Endothelial cell of hepatic sinusoid (primary cell): Measurements from ENCODE around the gene RNF7.
"Not testable (repeated sequence)": the region's sequence is repeated elsewhere in the genome, so short reads cannot be mapped to it uniquely, and the experiment has no call there.

ENCODE experiments used
- in situ Hi-C: cut with HindIII; loops from 2 replicates; pipeline ENCODE4 v1.10.0; 2017; ENCODE audit warnings: low sequenced_read_pairs

Gene RNF7

DNA sequence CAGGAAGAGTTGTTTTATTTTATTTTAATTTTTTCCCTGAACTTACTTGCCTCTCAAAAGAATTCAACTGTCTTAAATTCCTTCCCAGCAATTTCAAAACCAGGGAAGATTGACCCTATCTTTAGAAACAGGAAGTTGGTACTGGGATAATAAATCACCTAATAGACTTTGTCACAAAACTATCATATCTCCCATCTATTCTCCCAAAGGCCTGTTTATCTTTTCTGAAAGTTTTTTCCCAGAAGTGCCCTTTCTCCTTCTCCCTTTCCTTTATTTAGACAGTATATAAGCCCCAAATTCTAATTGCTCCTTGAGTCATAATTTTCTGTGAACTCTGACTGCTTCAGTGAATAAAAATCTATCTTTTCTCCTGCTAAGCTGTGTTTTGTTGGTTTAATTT is 2.9 kb upstream of the RNF7 start:
- in situ Hi-C loops = no loop called here

DNA sequence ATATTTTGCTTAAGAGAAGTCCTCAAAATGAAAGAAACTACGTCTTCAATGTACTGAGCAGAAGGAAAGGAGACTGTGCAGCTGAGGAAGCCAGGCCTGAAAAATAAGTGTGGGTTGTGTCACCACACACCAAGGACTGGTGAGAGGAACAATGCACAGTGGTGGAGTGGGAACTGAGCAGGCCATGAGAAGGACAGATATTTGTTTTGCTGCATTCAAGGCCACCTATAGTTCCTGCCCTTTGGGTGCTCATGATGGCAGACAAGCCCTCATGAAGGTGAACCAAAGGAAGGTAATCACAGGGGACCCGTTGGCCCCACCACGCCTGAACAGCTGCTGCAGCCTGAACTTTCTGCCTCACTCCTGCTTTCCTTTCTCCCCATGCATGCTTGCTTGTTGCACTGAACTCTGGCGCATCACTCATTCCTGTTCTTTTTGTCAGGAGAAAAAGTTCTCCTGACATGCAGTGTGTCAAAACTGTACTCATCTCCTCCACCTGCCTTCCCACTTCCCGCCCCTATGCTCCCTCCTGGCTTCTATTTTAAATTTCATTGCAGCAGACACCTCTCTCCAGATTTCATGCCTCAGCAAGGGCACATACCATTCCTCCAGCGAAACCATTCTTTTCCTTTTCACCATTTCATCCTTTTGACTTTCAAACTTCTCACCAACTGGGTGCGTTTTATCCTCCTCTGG is 2.2 kb upstream of the RNF7 start:
- in situ Hi-C loops = no loop called here

DNA sequence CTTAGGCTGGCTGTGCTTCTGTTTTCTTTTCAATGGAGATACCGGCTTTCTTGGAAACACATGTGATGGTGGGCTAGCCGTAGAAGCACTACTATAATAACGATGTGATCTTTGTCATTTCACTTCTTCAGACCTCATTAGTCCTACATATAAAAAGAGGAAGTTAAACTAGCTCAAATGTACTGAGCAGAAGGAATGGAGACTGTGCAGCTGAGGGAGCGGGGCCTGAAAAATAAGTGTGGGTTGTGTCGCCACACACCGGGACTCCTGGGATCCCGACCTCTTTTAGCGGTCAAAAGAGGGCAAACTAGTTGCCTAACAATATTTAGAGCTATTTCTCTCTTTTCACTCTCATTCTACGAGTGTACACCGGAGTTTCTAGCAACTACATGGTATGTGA is 1.0 kb upstream of the RNF7 start:
- in situ Hi-C loops = no loop called here

DNA sequence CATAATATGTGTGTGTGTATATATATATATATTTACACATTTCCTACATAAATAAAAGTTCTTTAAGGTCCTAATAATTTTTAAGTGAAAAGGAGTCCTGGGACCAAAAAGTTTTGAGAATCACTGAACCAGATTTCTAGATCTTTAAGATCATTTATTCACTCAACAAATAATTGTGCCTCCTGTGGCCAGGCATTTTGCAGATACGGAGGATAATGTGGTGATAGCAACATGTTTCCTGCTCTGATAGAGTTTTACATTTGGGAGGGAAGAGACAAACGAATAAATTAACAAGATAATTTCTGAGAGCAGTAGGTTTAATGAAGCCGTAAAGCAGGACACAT is 448 bp upstream of the RNF7 start:
- in situ Hi-C loops = no loop called here

DNA sequence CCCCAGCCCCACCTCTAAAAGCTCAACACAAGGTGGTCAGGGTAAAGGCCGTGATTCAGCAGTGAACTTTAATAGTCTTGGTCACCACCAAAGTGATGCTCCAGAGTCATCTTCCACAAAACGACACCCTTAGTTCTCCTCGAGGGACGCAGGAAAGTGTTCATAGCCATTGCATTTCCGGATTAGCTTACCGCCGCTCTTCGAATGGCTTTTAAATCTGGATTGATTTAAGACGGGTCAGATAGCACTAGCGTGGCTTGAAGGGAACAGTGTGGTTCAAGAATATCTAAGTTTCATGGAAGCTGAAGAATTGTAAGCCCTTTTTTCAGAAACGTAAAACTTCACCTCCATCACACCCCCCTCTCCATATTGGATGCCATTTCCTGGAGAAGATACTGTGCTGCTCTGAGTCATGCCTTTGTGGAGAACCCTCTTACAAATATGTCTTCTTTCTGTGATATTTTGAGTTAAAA is 829 bp downstream of the RNF7 start:
- in situ Hi-C loops = no loop called here

DNA sequence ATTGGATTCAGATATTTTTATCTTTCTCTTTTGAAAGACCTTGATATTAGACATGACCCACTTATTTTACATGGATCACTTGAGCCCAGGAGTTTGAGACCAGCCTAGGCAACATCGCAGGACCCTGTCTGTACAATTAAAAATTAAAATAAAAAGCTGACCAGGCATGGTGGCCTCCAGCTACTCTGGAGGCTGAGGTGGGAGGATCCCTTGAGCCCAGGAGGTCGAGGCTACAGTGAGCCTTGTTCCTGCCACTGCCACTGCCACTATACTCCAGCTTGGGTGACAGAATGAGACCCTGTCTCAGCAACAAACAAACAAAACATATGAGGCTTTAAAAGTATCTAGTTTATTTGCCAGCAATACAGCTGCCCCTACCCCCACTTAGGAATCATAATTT is 1.6 kb downstream of the RNF7 start:
- in situ Hi-C loops = no loop called here

DNA sequence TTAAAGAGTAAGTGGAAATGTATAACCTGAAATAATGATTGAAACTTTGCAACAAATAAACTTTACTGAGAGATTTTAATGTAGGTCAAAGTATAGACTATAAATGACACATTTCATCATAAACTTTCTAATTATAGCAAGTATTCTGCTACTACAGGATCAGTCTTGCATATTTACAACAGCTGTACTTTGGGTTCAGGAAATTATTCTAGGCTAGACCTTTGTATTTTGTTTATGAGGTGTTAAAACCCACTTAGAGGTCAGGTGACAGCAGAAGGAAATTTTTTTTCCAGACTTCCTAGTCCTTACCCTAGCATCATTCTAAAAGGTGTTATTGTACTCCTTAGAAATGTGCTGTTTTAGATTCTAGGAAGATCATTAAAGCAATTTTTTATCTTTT is 2.3 kb downstream of the RNF7 start:
- in situ Hi-C loops = no loop called here

DNA sequence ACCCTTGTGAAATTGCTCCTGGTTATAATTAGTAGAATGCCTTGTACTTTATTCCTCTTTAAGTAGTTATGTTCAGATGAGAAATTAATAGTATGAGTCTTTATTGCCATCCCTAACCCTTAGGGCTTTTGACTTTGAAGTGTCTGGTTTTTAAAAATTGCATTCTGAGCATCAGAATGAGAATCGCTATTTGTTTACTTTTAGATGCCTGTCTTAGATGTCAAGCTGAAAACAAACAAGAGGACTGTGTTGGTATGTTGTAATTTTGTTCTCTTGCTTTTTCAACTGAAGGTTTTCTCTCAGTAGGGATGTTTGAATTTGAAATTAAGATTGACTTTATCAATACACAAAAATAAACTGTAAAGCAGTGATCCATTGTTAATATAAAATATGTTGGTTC is 5.2 kb downstream of the RNF7 start:
- in situ Hi-C loops = no loop called here

DNA sequence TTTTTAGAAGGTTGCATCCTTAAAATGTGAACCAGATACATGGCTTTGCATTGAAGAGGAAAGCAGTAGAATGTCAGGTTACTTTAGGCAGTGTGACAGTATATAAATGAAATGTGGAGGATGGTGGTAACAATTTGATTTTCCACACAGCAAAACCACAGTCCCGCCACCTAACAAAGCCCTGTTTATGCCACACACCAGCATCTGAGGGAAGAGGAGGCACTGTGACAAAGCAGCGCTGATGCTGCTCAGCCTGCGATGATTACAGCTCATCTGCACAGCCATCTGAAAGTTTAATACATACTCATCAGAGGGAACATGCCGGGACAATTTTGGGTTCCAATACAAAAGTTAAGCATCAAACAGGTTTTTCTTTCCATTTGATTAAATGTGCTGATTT is 8.9 kb downstream of the RNF7 start:
- in situ Hi-C loops = no loop called here

DNA sequence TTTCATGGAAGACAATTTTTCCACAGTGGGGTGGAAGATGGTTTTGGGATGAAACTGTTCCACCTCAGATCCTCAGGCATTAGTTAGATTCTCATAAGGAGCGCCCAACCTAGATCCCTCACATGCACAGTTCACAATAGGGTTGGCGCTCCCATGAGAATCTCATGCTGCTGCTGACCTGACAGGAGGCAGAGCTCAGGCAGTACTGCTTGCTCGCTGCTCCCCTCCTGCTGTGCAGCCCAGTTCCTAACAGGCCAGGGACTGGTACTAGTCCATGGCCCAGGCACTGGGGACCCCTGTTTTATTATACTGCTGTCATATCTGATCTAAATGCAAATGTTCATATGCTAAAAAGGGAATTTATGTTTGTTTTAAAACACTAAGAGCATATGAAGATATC is 15.3 kb downstream of the RNF7 start:
- in situ Hi-C loops = no loop called here

DNA sequence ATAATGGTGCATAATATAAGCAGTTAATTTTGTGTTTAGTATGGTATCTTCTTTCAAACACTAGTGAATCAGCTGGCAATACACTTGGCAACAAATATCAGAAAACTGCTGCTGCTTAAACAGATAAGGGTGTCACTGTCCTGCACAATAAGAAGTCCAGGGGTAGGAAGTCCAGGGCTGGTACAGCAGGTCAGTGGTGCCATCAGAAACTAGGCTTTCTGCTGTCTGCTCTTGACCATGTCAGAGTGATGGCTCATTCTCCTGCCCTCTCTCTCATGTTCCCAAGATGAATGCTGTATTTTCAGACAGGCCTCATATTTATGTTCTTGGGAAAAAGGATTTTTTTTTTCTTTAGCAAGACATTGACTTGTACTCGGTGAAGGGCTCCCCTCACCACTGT is 15.9 kb downstream of the RNF7 start:
- in situ Hi-C loops = no loop called here

DNA sequence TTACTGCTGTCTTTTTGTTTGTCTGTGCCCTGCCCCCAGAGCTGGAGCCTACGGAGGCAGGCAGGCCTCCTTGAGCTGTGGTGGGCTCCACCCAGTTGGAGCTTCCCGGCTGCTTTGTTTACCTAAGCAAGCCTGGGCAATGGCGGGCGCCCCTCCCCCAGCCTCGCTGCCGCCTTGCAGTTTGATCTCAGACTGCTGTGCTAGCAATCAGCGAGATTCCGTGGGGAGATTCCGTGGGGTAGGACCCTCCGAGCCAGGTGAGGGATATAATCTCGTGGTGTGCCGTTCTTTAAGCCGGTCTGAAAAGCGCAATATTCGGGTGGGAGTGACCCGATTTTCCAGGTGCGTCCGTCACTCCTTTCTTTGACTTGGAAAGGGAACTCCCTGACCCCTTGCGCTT is 24.5 kb downstream of the RNF7 start:
- in situ Hi-C loops = not testable (repeated sequence)

DNA sequence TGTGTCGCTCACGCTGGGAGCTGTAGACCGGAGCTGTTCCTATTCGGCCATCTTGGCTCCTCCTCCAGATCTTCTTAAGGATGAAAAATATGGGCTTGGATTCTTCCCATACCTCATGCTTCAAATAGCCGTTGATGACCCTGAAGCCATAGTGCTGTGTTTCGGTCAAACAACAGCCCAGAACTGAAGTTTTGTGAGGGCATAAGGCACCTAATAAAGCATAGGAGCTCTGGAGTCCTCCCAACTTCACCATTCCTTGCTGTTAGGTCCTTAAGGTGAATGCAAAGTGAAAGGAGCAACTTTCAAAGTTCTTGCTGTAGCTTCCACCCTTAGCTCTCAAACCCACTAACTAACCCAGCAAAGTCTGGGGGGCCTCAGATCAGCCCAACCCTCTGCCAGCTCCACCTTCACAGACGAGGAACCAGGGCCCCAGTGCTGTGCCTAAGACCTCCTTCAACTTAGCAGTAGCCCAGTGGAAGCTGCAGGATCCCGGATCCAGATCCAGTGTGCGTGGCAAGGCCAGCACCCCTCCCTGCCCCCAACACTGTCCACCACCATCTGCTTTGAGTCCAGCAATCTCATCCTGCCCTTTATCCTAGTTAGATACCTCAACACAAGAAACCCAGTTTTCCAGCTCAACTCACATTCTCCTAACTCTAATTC is 25.1 kb downstream of the RNF7 start, which contains the start of gene GRK7:
TSS of gene GRK7 (plus strand) at position 321 of the 663 bp plus-strand sequence. CDS start 14,877 bp downstream, outside the sequence.
- in situ Hi-C loops = no loop called here

DNA sequence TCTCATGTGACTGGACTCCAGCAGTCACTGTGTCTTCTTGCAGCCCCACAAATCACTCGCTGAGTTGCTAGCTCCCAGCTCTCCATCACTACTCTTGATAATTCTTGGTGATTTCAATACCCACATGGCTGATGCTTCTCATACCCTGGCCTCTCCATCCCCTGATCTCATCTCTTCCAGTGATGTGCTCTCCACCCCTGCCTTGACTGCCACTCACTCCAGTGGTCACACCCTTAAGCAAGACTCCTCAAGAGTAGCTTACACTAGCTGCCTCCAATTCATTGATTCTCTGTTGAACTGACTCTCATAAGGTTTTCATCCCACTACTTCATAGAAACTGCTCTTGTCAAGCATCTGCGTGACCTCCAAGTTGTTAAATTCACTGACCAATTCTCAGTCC is 25.9 kb downstream of the RNF7 start:
- in situ Hi-C loops = no loop called here

DNA sequence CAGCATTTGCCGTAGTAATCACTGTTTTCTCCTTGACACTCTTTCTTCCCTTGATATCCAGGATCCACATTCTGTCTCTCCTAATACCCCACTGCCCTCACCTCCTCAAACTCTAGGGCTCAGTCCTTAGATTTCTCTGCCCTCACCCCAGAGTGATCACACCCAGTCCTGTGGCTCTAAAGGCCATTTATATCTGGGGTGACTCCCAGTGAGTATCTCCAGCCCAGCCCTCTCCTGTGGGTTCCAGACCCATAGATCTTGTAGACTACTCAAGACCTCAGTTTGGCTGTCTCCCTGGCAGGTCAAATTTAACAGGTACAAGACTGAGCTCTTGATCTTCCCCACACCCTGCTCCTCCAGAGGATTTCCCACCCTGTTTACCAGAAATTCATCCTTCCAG is 26.4 kb downstream of the RNF7 start:
- in situ Hi-C loops = no loop called here

DNA sequence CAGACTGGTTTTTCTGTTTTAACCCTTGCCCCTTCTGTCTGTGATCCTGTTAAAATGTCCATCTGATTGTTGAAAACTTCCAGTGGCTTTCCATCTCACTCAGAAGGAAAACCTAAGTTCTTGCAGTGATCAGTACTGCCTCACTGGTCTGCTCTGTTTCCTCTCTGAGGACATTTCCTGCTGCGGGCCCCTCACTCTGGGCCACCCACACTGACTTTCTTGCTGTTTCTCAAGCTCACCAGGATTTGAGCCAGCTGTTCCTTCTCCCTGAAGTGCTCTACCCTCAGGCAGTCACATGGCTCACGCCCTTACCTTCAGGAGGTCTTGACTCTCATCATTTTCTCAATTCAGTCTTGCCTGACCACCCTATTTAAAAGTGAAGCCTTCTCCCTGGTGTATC is 26.9 kb downstream of the RNF7 start:
- in situ Hi-C loops = no loop called here

DNA sequence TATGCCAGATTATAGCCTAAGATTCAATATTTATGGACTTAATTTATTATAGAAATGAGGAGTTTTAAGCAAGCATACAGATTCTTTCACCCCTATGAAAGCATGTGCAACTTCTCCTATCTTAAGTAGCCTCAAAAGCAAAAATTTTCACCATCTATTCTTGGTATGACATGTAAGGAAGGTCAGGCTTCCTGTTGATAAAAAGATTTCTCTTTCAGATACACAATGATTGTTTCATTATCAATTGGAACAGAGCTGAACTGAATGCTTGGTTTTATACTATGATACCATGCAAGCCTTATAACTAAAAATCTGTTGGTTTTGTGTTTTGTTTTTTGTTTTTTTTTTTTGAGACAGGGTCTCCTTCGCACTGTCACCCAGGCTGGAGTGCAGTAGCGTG is 29.0 kb downstream of the RNF7 start:
- in situ Hi-C loops = no loop called here

DNA sequence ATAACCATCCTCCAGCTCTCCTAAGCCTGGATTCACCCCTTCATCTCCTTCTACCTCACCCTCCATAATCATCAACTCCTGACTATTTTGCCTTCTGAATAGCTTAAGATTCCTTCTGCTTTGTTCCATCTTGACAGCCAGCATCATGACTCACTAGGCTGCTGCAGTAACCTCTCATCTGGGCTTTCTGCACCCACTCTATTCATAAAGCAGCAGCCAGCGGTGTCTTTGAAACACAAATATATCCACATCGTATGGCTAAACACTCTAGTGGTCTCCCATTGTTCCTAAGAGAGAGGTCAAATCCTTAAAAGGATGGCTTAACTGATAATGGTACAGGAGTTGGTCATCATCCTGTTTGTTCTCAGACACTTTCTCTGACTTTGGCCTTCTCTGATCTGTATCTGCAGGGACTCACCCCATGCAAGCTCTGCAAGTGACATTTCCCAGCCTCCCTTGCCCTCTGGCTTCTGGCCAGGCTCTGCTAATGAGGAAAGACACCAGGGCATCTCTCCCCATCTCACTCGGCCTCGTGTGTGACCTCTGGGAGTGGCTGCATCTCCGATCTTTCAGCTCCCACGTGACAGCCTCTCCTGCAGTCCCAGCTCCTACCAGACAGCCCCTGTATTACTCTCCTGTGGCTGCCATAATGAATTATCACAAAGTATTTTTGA is 31.3 kb downstream of the RNF7 start:
- in situ Hi-C loops = no loop called here

DNA sequence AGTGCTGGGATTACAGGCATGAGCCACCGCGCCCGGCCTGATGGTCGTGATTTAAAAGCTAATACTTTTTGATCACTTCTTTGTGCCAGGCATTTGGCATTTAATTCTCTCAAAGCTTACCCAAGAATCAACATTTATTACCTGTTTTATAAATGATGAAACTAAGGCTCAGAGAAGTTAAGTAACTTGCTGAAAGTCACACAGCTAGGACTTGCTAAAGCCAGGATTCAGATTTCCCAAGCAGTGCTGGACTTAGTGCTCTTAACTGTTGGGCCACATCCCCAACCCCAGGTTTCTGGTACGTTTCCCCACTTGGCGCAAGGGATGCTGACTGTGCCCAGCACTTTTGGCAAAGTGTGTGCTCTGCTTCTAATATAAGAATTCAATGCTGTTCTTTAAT is 35.6 kb downstream of the RNF7 start:
- in situ Hi-C loops = loop anchor here (5.0 kb wide), 1 partner anchor 179 kb away; no protein-coding TSS in a partner anchor

DNA sequence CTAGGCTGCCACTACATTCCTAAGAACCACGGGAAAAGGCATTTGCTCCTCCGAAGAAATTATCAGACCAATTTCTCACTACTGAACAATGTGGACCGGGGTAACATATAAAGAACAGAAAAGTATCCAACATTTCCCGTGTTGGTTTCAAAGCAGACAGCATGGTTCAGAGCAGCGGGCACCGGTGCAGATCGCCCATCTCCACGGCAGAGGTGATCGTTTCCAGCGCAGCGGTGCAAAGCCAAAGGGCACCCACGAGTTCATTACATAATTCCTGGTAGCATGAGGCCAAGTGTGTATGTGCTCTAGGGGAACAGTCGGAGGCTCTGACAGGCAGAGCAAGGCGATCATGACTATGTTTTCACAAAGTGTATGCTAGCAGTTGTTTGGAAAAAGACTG is 38.3 kb downstream of the RNF7 start:
- in situ Hi-C loops = loop anchor here (5.0 kb wide), 1 partner anchor 76 kb away; no protein-coding TSS in a partner anchor

DNA sequence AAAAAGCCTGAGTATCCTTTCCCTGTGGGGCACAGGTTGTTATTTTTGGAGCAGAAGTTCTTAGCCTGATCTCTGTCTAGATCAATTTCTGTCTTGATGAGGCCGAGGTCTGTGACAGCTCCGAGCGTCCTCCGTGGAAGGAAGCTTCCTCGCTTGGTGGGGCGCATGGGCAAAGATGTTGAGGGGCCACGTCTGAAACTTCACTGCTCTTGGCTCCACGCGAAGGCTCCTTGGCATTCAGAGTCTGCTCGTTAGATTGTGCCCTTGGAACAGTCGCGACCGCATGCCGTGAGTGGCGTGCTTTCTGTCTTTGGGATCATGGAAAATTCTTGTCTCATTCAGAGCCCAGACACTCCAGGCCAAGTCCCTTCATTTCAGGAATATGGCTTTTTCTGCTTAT is 38.8 kb downstream of the RNF7 start:
- in situ Hi-C loops = loop anchor here (5.0 kb wide), 1 partner anchor 75 kb away; no protein-coding TSS in a partner anchor
